Testis (tissue), 5 donors: ENCODE results near the gene SSBP1. TPM values are rescaled to one million over a fixed set of nuclear protein-coding genes. Genes with fewer than 3 reads are reported as not detected.
A peak's percentile ranks its signal among the peaks of the same experiment; 100 is the strongest.
"Not testable (repeated sequence)": the region's sequence is repeated elsewhere in the genome, so short reads cannot be mapped to it uniquely, and the experiment has no call there.

Experiments
- DNase-seq: peaks from one replicate; pipeline ENCODE4 v3.0.0-alpha.2; 2019
- H3K27ac ChIP-seq, 2 donors: fragments of 200-600 bp; sonication (generic); one replicate each; pipeline ENCODE4 v1.5.1; 2019
- H3K27me3 ChIP-seq: fragments of 200-600 bp; sonication (generic); one replicate; pipeline ENCODE4 v1.5.1; 2019
- H3K36me3 ChIP-seq: fragments of 200-600 bp; sonication (generic); one replicate; pipeline ENCODE4 v1.5.1; 2017; ENCODE audit warnings: low read depth; ENCODE audit errors: missing control alignments
- H3K4me1 ChIP-seq: fragments of 200-600 bp; sonication (generic); one replicate; pipeline ENCODE4 v1.5.1; 2019
- H3K4me3 ChIP-seq, 2 donors: fragments of 200-600 bp; sonication (generic); one replicate each; pipeline ENCODE4 v1.5.1; 2017 to 2019
- H3K9me3 ChIP-seq: fragments of 200-600 bp; sonication (generic); one replicate; pipeline ENCODE4 v1.5.1; 2017
- POLR2A ChIP-seq: fragments of 450-650 bp; IDR thresholded peaks from one replicate; pipeline ENCODE4 v1.6.1; 2017; ENCODE audit warnings: antibody characterized with exemption, mild to moderate bottlenecking, moderate library complexity
- WGBS, 2 donors: methylation state at CpG; one replicate each; pipeline ENCODE4 v1.1.5; 2018; 5-methylcytosine and 5-hydroxymethylcytosine counted together
- intact Hi-C: fragments of 100-400 bp; cut with DNase I; formaldehyde crosslinking; loops from one replicate; pipeline ENCODE4 v1.15.1; 2023; ENCODE audit warnings: low total_unique reads
- long read RNA-seq, 2 donors: transcript quantifications; one replicate each; lab custom pipeline, GENCODE V29; 2026
- polyA plus RNA-seq: library from polyadenylated mRNA; stranded (reverse); fragments of 350-450 nt; fragmentation: Illumina TruSeq; extraction: RNeasy Lipid Tissue Mini Kit (QIAGEN cat#74804); gene quantifications from one replicate; pipeline ENCODE4 v1.2.3, GENCODE V29; 2014; ENCODE audit warnings: low read depth, low replicate concordance; ENCODE audit not compliant: insufficient read depth
- total RNA-seq, 2 donors: library from RNA; depleted of rRNA; stranded (reverse); fragments of >200 nt; gene quantifications; one replicate each; pipeline ENCODE4 v1.2.3, GENCODE V29; 2016
- TF ChIP-seq, protein P1 (sequence below), 3 experiments: fragments of 450-650 bp in 2 of 3; fragments of 200-600 bp in 1 of 3; sonication (generic) in 1 of 3; IDR thresholded peaks; one replicate each; pipeline ENCODE4 v1.5.1; 2016 to 2019; ENCODE audit warnings: antibody characterized with exemption in 3 of 3, mild to moderate bottlenecking in 2 of 3, moderate library complexity in 1 of 3

The SSBP1 gene
- total RNA-seq (100 to 1,000 TPM; 131 to 148 TPM), polyA plus RNA-seq (204 TPM)
- long read RNA-seq, donor 1, transcript SSBP1-212 (6 exons, 1,434 nt), result minor isoform, 8 of 149 reads
- long read RNA-seq, donor 1, transcript SSBP1-206 (7 exons, 630 nt), result minor isoform, 8 of 149 reads
- long read RNA-seq, donor 1, transcript SSBP1-201 (7 exons, 687 nt), result major isoform, 88 of 149 reads
- long read RNA-seq, donor 1, transcript SSBP1-214 (7 exons, 636 nt), result minor isoform, 16 of 149 reads
- long read RNA-seq, donor 1, partial matches to known transcripts, result 25 of 149 reads
- long read RNA-seq, donor 1, other reads (novel, unspliced or antisense), result 0 of 149 reads
- long read RNA-seq, donor 2, transcript SSBP1-201 (7 exons, 687 nt), result major isoform, 77 of 110 reads
- long read RNA-seq, donor 2, transcript SSBP1-214 (7 exons, 636 nt), result minor isoform, 6 of 110 reads
- long read RNA-seq, donor 2, transcript SSBP1-206 (7 exons, 630 nt), result minor isoform, 5 of 110 reads
- long read RNA-seq, donor 2, transcript SSBP1-212 (6 exons, 1,434 nt), result minor isoform, 6 of 110 reads
- long read RNA-seq, donor 2, partial matches to known transcripts, result 13 of 110 reads
- long read RNA-seq, donor 2, other reads (novel, unspliced or antisense), result 0 of 110 reads

DNA sequence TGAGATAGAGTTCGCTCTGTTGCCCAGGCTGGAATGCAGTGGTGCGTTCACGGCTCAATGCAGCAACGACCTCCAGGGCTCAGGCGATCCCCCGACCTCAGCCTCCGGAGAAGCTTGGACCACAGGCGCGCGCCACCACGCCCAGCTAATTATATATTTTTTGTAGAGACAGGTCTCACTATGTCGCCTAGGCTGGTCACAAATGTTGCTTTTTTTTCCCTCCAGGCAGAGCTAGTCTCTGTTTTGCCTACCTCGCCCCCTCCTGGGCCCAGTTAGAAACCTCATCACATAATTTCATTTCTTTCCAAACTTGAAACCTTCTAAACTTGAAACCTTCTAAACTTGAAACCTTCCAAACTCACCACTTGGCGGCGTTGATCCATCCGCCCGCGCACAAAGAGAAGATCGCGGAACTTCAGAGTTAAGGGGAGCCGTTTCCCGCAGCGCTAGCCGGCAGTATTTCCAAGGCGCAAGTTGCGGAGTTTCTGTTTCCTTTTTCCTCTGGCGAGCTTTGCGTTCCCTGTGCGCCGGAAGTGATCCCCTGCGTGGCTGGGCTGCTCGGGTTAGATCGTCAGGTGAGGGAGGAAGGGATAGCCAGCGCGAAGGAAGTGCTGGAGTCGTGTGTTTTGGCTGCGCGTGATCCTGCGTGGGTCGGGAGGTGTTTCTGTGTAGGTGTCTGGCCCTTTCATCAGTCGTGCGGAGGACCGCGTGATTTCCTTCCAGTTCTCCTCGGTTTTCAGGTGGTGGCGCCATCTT, at the start of gene SSBP1:
Gene SSBP1, plus strand, starts transcription at position 523 of the 756 bp plus-strand sequence. CDS start 809 bp downstream, outside the sequence.
- no peaks in the 10 kb centered on the region for H3K27me3 ChIP-seq
- TF ChIP-seq, protein P1, sequence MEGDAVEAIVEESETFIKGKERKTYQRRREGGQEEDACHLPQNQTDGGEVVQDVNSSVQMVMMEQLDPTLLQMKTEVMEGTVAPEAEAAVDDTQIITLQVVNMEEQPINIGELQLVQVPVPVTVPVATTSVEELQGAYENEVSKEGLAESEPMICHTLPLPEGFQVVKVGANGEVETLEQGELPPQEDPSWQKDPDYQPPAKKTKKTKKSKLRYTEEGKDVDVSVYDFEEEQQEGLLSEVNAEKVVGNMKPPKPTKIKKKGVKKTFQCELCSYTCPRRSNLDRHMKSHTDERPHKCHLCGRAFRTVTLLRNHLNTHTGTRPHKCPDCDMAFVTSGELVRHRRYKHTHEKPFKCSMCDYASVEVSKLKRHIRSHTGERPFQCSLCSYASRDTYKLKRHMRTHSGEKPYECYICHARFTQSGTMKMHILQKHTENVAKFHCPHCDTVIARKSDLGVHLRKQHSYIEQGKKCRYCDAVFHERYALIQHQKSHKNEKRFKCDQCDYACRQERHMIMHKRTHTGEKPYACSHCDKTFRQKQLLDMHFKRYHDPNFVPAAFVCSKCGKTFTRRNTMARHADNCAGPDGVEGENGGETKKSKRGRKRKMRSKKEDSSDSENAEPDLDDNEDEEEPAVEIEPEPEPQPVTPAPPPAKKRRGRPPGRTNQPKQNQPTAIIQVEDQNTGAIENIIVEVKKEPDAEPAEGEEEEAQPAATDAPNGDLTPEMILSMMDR (IDR thresholded peaks at IDR 0.05), result peak; percentile 48 to 72 (median 71)
- TF ChIP-seq POLR2A, result no peak
- no peaks in the 10 kb centered on the region for H3K36me3 ChIP-seq
- H3K27ac ChIP-seq, result peak within 1 kb of the TSS; percentile 66 to 88
- DNase-seq, result peak; percentile 95
- WGBS, 2 donors, result 1 to 2% methylated on average over 46 of the region's 46 CpGs
- peaks cover 15% of the 10 kb centered on the region for H3K4me1 ChIP-seq
- intact Hi-C loops, result no loop called here
- H3K4me3 ChIP-seq, result peak within 1 kb of the TSS; percentile 64 to 78
- H3K9me3 ChIP-seq, result no peaks in the 10 kb centered on the region

- H3K9me3 ChIP-seq, H3K36me3 ChIP-seq, H3K4me3 ChIP-seq, DNase-seq, intact Hi-C loops, H3K27ac ChIP-seq, H3K27me3 ChIP-seq: not testable (repeated sequence)
- WGBS, 2 donors, result 95 to 96% methylated on average over 3 of the region's 3 CpGs
- peaks cover 18% of the 10 kb centered on the region for H3K4me1 ChIP-seq
Measured at GRCh38 chr7:141689072-141689825, 48.9 kb upstream of the SSBP1 start.

GRCh38 chr7:141691540-141691939, 46.6 kb upstream of the SSBP1 start:
- H3K9me3 ChIP-seq, result no peaks in the 10 kb centered on the region
- H3K27me3 ChIP-seq, result no peaks in the 10 kb centered on the region
- TF ChIP-seq POLR2A, result no peak
- TF ChIP-seq, protein P1 (IDR thresholded peaks at IDR 0.05), result no peak
- DNase-seq, result no peak
- intact Hi-C loops, result no loop called here
- WGBS, 2 donors, result 84 to 87% methylated on average over 3 of the region's 3 CpGs
- no peak overlapping the region for H3K4me3 ChIP-seq
- H3K36me3 ChIP-seq, result no peaks in the 10 kb centered on the region
- no peak overlapping the region for H3K27ac ChIP-seq
- peaks cover 17% of the 10 kb centered on the region for H3K4me1 ChIP-seq

- no peak for TF ChIP-seq POLR2A
- TF ChIP-seq, protein P1 (IDR thresholded peaks at IDR 0.05), result no peak
- 84 to 90% methylated on average over 4 of the region's 4 CpGs for WGBS, 2 donors
- intact Hi-C loops, result no loop called here
- DNase-seq, result no peak
- Histone ChIP-seq H3K4me1 (peaks cover 13% of the 10 kb centered on the region), H3K36me3 (no peaks in the 10 kb centered on the region), H3K27ac (no peak overlapping the region), H3K27me3 (no peaks in the 10 kb centered on the region), H3K4me3 (no peak overlapping the region), H3K9me3 (no peaks in the 10 kb centered on the region)
Measured at GRCh38 chr7:141691961-141692360, 46.2 kb upstream of the SSBP1 start.
